A549 treated with Hydrocortisone at 1 μM for 4 hours (cell line): ENCODE results near the gene DNM1. TPM values are rescaled to one million over a fixed set of nuclear protein-coding genes. Genes with fewer than 3 reads are reported as not detected.

Experiments used
- total RNA-seq: library from RNA; stranded (reverse); fragments of 200-300 nt; extraction: Qiagen RNA extraction; gene quantifications from 5 replicates; pipeline ENCODE4 v1.2.3, GENCODE V29; 2022

Gene DNM1
- total RNA-seq = 79.3 to 92.9 TPM (median 87.9 TPM) in 5 replicates

GRCh38 chr9:128203024-128203706 lies at the start of gene DNM1:
TSS of gene DNM1 (plus strand) at chr9:128203379. CDS start at chr9:128203471, 92 bp downstream.

GRCh38 chr9:128159784-128160602 lies 43.2 kb upstream of the DNM1 start, which contains the start of gene BBLN:
TSS of gene BBLN (plus strand) at chr9:128160265. CDS start at chr9:128160408, 143 bp downstream.

GRCh38 chr9:128191406-128192046 lies 11.7 kb upstream of the DNM1 start, which contains the start of gene CIZ1:
TSS of gene CIZ1 (minus strand) at chr9:128191572. CDS start at chr9:128190857, 715 bp downstream.

GRCh38 chr9:128275198-128276007 lies 72.2 kb downstream of the DNM1 start, which contains the start of gene GOLGA2:
TSS of gene GOLGA2 (minus strand) at chr9:128276007. CDS start at chr9:128275976, 31 bp downstream.

GRCh38 chr9:128276008-128276573 lies 72.9 kb downstream of the DNM1 start, which contains the start of gene SWI5:
TSS of gene SWI5 (plus strand) at chr9:128276276.

Other genes with a start within 250 kb of the DNM1 start
- gene EEIG1, start 222.4 kb upstream of the DNM1 start, total RNA-seq = 41.9 to 56.2 TPM (median 44.3 TPM) in 5 replicates
- gene NAIF1, start 136.1 kb upstream of the DNM1 start, total RNA-seq = 5.6 to 7.4 TPM (median 7.2 TPM) in 5 replicates
- gene SLC25A25, start 135.1 kb upstream of the DNM1 start, total RNA-seq = 7.2 to 8.4 TPM (median 8.0 TPM) in 5 replicates
- gene PTGES2, start 75.7 kb upstream of the DNM1 start, total RNA-seq = 70.5 to 93.8 TPM (median 86.8 TPM) in 5 replicates
- 2.8 to 5.4 TPM (median 3.3 TPM) in 5 replicates for gene LCN2, start 53.9 kb upstream of the DNM1 start, total RNA-seq
- gene BBLN, start 43.1 kb upstream of the DNM1 start, total RNA-seq = 34.6 to 71.9 TPM (median 63.7 TPM) in 5 replicates
- 78.3 to 92.7 TPM (median 80.6 TPM) in 5 replicates for gene CIZ1, start 11.8 kb upstream of the DNM1 start, total RNA-seq
- 39.1 to 52.6 TPM (median 45.9 TPM) in 5 replicates for gene GOLGA2, start 72.6 kb downstream of the DNM1 start, total RNA-seq
- gene SWI5, start 72.9 kb downstream of the DNM1 start, total RNA-seq = 38.8 to 46.0 TPM (median 43.7 TPM) in 5 replicates
- 39.4 to 51.8 TPM (median 47.4 TPM) in 5 replicates for gene TRUB2, start 119.1 kb downstream of the DNM1 start, total RNA-seq
- 46.0 to 60.9 TPM (median 56.5 TPM) in 5 replicates for gene COQ4, start 119.5 kb downstream of the DNM1 start, total RNA-seq
- 43.0 to 51.7 TPM (median 44.7 TPM) in 5 replicates for gene SLC27A4, start 137.1 kb downstream of the DNM1 start, total RNA-seq
- gene URM1, start 168.0 kb downstream of the DNM1 start, total RNA-seq = 72.5 to 89.1 TPM (median 82.5 TPM) in 5 replicates
- 32.2 to 40.3 TPM (median 37.9 TPM) in 5 replicates for gene CERCAM, start 217.5 kb downstream of the DNM1 start, total RNA-seq